ENCODE measurements around the gene HES3. TPM values are rescaled to one million over a fixed set of nuclear protein-coding genes. Genes with fewer than 3 reads are reported as not detected.

The HES3 gene
- total RNA-seq, 1 donor from 2014 or later = not detected

DNA sequence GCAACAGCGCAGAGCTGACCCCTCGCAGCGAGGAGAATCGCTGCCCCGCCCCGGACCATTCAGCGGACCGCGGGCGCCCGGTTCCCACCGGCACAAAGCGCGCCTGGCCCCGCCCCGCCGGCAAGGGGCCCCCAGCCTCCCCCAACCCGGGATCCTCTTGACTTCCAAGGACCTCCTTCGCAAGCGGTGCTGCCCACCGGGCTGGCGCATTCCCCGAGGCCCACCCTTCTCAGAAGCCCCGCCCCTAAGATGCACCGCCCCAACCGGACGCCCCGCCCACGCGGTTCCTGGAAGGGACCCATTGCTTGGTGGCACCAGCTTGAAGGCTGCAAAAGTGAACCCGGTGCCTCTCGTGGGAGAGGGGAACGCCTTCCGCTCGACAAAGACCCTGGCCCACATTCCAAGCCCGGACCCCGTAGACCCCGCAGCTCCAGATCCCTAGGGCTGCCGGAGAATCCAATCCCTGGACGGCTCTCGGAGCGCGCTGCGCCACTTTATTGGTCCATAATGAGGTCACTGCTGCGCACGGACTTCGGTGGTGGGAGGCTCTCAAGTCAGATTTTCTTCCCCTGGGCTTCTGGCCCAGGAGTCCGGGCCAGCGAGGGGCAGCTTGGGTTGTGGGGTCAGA, 2.0 kb downstream of the HES3 start:
- H3K4me3 ChIP-seq (ENCODE audit: low read length in 3 of 3) = no peak overlapping the region
- no peak overlapping the region for H3K27ac ChIP-seq (ENCODE audit: low read depth, low read length)
- no peaks in the 10 kb centered on the region for H3K9me3 ChIP-seq (ENCODE audit: control insufficient read depth in 3 of 3, low read length in 3 of 3)

DNA sequence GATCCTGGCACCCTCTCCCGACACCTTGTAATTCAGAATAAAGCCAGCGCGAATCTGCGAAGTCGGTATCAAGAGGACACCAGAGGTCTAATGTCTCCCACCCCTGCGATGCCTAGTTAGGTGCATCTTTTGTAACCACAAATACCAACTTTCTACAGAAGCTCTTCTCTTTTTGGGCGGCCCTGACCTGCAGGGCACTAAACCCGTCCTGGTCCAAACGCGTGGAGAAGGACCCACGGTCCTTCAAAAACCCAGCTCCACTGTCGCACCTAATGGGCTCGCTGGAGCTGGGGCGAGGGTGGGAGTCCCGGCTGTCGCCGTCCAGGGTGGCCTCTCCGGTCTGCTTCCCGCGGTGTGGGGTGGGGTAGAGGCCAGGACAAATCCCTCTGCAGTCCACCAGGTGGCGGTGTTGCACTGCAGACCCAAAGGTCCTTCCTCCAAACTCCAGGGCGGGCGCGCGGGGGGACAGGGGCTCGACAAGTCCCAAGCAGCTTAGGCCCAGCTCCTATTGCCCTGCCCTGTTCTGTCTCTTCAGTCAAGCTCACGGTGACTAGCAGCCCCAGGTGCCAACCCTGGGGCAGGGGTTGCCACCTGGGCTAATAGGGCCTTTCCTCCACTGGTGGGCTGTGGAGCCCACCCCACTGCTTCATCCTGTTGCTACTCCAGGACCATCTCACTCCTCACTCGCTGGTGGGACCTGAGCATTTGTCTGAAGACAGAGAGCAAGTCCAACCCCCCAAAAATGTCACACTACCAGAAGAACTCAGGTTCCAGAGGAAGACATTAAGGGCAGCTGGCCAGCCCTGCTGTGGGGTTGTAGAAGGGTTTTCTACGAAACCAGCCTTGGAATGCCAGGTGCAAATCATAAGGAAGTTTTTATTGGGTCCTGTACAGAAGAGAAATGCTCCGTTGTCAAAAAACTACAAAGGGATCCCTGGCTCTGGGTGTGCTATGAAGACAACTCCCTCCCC, 2.8 kb downstream of the HES3 start:
- Histone ChIP-seq H3K4me3 (ENCODE audit: low read length in 3 of 3) (no peak overlapping the region), H3K27ac (ENCODE audit: low read depth, low read length) (no peak overlapping the region), H3K9me3 (ENCODE audit: control insufficient read depth in 3 of 3, low read length in 3 of 3) (no peaks in the 10 kb centered on the region), H3K36me3 (ENCODE audit: control insufficient read depth in 3 of 3, insufficient read depth in 3 of 3, low read length in 3 of 3) (no peaks in the 10 kb centered on the region), H3K4me1 (ENCODE audit: control insufficient read depth in 3 of 3, insufficient read depth in 3 of 3, low read length in 3 of 3) (no peaks in the 10 kb centered on the region), H3K27me3 (ENCODE audit: control insufficient read depth in 3 of 3, insufficient read depth in 3 of 3, low read length in 3 of 3) (peaks cover 64 to 79% (median 65%) of the 10 kb centered on the region in 3 donors), H3K9ac (ENCODE audit: low read depth in 1 of 3, low read length in 3 of 3) (no peak overlapping the region)

More for the DNA sequence above, 2.0 kb downstream of the HES3 start:
- Histone ChIP-seq H3K4me1 (ENCODE audit: control insufficient read depth in 3 of 3, insufficient read depth in 3 of 3, low read length in 3 of 3) (no peaks in the 10 kb centered on the region), H3K27me3 (ENCODE audit: control insufficient read depth in 3 of 3, insufficient read depth in 3 of 3, low read length in 3 of 3) (peaks cover 65 to 79% (median 72%) of the 10 kb centered on the region in 3 donors), H3K9ac (ENCODE audit: low read depth in 1 of 3, low read length in 3 of 3) (no peak overlapping the region), H3K36me3 (ENCODE audit: control insufficient read depth in 3 of 3, insufficient read depth in 3 of 3, low read length in 3 of 3) (no peaks in the 10 kb centered on the region)

DNA sequence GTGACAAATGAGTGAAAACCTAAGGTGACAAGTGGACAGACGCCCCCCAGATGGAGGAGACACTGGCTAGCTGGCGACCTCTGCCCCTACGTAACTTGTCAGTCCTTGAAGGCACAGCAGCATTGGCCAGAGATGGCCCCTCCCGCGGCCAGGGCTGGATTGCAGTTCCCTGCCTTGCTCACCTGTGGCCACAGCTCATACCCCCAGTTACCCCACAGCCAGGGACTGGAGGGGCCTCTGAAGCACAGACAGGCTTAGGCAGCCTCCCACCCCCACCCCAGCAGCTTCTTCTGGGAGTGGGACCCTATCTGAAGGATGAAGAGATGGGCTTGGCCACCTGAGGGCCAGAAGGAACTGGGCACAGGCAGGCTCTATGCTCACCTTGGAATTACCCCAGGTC, 3.7 kb downstream of the HES3 start:
- no peaks in the 10 kb centered on the region for H3K4me1 ChIP-seq (ENCODE audit: control insufficient read depth in 3 of 3, insufficient read depth in 3 of 3, low read length in 3 of 3)
- H3K4me3 ChIP-seq (ENCODE audit: low read length in 3 of 3) = no peak overlapping the region
- no peaks in the 10 kb centered on the region for H3K36me3 ChIP-seq (ENCODE audit: control insufficient read depth in 3 of 3, insufficient read depth in 3 of 3, low read length in 3 of 3)
- H3K27me3 ChIP-seq (ENCODE audit: control insufficient read depth in 3 of 3, insufficient read depth in 3 of 3, low read length in 3 of 3) = peaks cover 61 to 76% (median 63%) of the 10 kb centered on the region in 3 donors
- H3K27ac ChIP-seq (ENCODE audit: low read depth, low read length) = no peak overlapping the region
- H3K9me3 ChIP-seq (ENCODE audit: control insufficient read depth in 3 of 3, low read length in 3 of 3) = no peaks in the 10 kb centered on the region
- no peak overlapping the region for H3K9ac ChIP-seq (ENCODE audit: low read depth in 1 of 3, low read length in 3 of 3)

DNA sequence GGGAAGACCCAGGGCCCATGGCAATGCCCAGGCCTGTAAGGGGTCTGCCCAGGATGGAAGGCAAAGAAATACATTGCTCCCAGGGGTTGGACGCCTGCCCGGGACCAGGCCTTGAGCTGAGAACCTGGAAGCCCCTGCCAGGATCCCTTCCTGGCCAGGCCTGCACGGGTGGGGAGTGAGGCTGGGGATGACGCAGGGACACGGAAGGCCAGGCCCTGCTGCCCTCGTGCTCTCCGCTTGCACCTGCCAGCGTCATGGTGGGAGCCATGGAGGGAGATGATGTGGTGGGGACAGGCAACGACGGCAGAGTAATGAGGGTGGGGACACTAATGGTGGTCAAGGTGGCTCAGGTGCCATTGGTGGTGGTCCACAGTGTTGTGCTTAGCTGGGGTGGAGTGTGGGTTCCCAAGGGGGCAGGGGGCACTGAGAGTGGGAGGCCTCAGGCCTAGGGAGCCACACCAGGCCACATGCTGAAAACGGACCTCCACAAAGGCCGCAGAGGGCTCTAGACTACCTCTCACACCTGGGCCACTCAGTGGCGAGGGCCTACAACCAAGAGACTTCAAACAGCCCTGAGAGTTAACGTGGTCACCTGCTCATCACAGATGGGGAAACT, 4.3 kb downstream of the HES3 start:
- Histone ChIP-seq H3K9me3 (ENCODE audit: control insufficient read depth in 3 of 3, low read length in 3 of 3) (no peaks in the 10 kb centered on the region), H3K36me3 (ENCODE audit: control insufficient read depth in 3 of 3, insufficient read depth in 3 of 3, low read length in 3 of 3) (no peaks in the 10 kb centered on the region), H3K4me1 (ENCODE audit: control insufficient read depth in 3 of 3, insufficient read depth in 3 of 3, low read length in 3 of 3) (no peaks in the 10 kb centered on the region), H3K27ac (ENCODE audit: low read depth, low read length) (no peak overlapping the region), H3K4me3 (ENCODE audit: low read length in 3 of 3) (no peak overlapping the region), H3K27me3 (ENCODE audit: control insufficient read depth in 3 of 3, insufficient read depth in 3 of 3, low read length in 3 of 3) (peaks cover 55 to 70% (median 57%) of the 10 kb centered on the region in 3 donors), H3K9ac (ENCODE audit: low read depth in 1 of 3, low read length in 3 of 3) (no peak overlapping the region)

DNA sequence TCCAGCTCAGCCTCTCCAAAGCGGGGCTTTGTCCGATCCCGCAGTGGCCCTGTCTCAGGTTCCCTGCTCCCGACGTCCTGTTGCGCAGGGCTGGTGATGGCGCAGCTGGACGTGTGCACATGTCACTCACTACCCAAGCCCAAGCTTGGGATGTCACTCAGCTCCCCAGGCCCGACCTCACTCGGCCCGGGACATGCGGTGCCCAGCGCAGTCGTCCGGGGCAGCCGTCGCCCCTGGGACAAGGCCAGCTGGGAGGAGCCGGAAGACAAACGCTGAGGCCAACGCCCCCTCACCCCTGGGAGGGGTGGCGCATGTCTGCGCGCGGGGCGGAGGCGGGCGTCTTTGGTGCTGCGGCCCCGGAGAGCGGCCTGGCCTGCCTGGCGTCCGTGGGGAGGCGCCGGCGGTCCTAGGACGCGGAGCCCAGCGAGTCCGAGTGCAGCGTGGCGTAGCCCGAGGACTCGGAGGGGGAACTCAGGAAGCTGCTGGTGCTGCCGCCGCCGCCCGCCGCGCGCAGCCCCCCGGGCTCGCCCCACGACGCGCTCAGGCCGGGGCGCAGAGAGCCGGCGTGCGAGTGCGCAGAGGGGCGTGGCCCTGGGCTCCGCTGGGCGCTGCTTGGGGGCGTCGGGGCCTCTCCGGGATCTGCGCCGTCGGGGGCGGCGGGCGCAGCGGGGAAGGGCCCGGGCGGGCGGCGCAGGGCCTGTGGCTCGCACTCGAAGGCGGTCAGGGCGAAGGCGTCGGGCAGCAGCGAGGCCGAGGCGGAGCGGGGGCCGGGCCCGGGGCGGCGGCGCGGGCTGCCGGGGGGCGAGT, 5.2 kb downstream of the HES3 start:
- H3K36me3 ChIP-seq (ENCODE audit: control insufficient read depth in 3 of 3, insufficient read depth in 3 of 3, low read length in 3 of 3) = no peaks in the 10 kb centered on the region
- H3K27ac ChIP-seq (ENCODE audit: low read depth, low read length) = no peak overlapping the region
- no peak overlapping the region for H3K9ac ChIP-seq (ENCODE audit: low read depth in 1 of 3, low read length in 3 of 3)
- H3K4me1 ChIP-seq (ENCODE audit: control insufficient read depth in 3 of 3, insufficient read depth in 3 of 3, low read length in 3 of 3) = no peaks in the 10 kb centered on the region
- peaks cover 46 to 63% (median 50%) of the 10 kb centered on the region in 3 donors for H3K27me3 ChIP-seq (ENCODE audit: control insufficient read depth in 3 of 3, insufficient read depth in 3 of 3, low read length in 3 of 3)
- no peak overlapping the region for H3K4me3 ChIP-seq (ENCODE audit: low read length in 3 of 3)
- H3K9me3 ChIP-seq (ENCODE audit: control insufficient read depth in 3 of 3, low read length in 3 of 3) = no peaks in the 10 kb centered on the region

DNA sequence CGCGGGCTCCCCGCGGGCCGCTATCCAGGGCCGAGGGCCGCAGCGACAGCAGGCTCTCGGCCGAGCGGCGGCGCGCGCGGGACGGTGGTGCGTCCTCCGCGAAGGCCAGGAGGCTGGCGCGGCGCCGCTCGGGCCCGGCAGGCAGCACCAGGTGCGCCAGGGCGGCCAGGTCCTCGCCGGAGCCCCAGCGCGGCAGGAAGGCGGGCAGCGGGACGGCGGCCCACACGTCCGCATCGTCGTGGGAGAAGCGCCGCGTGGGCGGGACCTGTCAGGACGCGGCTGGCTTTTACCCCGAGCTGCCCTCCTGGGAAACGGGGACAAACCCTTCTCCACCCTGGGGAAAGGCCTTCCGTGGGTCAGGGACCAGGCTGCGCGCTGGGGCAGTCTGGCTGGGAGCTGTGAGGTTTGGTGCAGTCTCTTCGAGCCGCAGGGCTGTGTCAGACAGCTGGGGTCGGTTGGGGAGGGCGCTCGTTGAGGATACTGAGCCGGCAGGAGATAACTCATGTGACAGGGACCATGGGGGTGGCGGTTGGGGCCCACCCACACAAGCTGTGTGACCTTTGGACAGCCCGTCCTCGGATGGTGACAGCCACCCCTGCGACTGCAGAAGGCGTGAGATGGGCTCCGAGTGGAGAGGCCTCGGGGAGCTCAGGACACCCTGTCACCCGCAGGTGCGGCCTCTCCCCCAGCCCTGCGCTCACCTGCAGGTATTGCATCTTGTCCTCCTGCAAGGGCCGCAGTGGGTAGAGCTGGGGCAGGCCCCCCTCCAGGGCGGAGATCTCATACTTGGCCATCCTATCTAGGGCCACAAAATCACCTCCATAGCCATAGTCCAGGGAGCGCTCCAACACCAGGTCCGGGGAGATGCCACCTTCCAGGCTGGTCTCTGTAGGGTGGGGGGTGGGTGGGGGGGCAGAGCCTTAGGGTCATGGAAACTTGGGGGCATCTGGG, 6.0 kb downstream of the HES3 start:
- Histone ChIP-seq H3K9ac (ENCODE audit: low read depth in 1 of 3, low read length in 3 of 3) (no peak overlapping the region), H3K4me1 (ENCODE audit: control insufficient read depth in 3 of 3, insufficient read depth in 3 of 3, low read length in 3 of 3) (no peaks in the 10 kb centered on the region), H3K9me3 (ENCODE audit: control insufficient read depth in 3 of 3, low read length in 3 of 3) (no peaks in the 10 kb centered on the region), H3K27ac (ENCODE audit: low read depth, low read length) (no peak overlapping the region), H3K27me3 (ENCODE audit: control insufficient read depth in 3 of 3, insufficient read depth in 3 of 3, low read length in 3 of 3) (peaks cover 41 to 61% (median 47%) of the 10 kb centered on the region in 3 donors), H3K36me3 (ENCODE audit: control insufficient read depth in 3 of 3, insufficient read depth in 3 of 3, low read length in 3 of 3) (peaks cover 0 to 5% (median 0%) of the 10 kb centered on the region in 3 donors), H3K4me3 (ENCODE audit: low read length in 3 of 3) (no peak overlapping the region)

DNA sequence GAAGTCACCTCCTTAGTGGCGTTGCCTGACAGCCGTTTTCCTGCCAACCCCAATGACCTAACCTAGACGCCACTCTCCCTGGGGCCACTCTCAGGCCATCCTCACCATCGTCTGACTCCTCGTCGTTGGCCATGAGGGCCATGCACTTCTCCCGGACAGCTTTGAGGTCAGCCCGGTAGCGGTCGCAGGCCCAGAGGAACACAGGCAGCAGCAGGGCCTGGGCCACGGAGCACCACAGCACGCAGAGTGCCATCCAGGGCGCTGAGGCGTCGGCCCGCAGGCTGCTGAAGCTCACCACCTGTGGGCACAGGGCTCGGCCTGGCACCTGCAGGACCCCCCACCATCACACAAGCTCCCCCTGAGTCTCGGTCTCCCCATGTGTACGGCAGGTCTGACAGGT, 7.3 kb downstream of the HES3 start:
- Histone ChIP-seq H3K4me1 (ENCODE audit: control insufficient read depth in 3 of 3, insufficient read depth in 3 of 3, low read length in 3 of 3) (no peaks in the 10 kb centered on the region), H3K9me3 (ENCODE audit: control insufficient read depth in 3 of 3, low read length in 3 of 3) (no peaks in the 10 kb centered on the region), H3K4me3 (ENCODE audit: low read length in 3 of 3) (no peak overlapping the region), H3K9ac (ENCODE audit: low read depth in 1 of 3, low read length in 3 of 3) (no peak overlapping the region), H3K27me3 (ENCODE audit: control insufficient read depth in 3 of 3, insufficient read depth in 3 of 3, low read length in 3 of 3) (peaks cover 32 to 54% (median 39%) of the 10 kb centered on the region in 3 donors), H3K36me3 (ENCODE audit: control insufficient read depth in 3 of 3, insufficient read depth in 3 of 3, low read length in 3 of 3) (peaks cover 0 to 5% (median 0%) of the 10 kb centered on the region in 3 donors), H3K27ac (ENCODE audit: low read depth, low read length) (no peak overlapping the region)

DNA sequence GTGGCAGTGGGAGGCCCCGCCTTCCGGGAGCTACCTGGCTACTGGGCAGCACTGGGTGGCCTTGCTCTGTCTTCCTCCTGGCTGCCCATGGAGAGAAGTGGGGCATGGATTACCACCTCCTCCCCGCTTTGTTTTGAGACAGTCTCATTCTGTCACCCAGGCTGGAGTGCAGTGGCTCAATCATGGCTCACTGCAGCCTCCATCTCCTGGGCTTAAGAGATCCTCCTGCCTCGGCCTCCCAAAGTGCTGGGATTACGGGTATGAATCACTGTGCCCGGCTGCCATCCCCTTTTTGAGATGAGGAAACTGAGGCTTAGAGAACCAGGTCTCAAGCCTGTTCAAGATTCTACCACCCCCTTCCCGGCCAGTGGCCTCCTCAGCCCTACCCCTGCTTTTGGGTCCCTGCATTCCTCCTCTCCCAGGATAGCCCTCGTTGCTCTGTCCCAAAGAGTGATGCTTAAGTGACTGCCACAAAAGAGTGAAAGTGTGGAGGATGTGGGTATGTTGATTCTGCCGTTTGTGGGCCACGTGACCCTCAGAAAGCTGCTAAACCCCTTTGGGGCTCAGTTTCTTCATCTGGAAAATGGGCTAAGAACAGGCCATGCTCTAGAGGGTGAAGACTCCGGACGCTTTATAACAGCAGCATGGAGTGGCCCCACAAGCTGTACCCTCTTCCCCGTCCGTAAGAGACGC, 7.8 kb downstream of the HES3 start:
- peaks cover 27 to 48% (median 35%) of the 10 kb centered on the region in 3 donors for H3K27me3 ChIP-seq (ENCODE audit: control insufficient read depth in 3 of 3, insufficient read depth in 3 of 3, low read length in 3 of 3)
- H3K9ac ChIP-seq (ENCODE audit: low read depth in 1 of 3, low read length in 3 of 3) = no peak overlapping the region
- no peaks in the 10 kb centered on the region for H3K9me3 ChIP-seq (ENCODE audit: control insufficient read depth in 3 of 3, low read length in 3 of 3)
- H3K4me3 ChIP-seq (ENCODE audit: low read length in 3 of 3) = no peak overlapping the region
- H3K27ac ChIP-seq (ENCODE audit: low read depth, low read length) = no peak overlapping the region
- no peaks in the 10 kb centered on the region for H3K4me1 ChIP-seq (ENCODE audit: control insufficient read depth in 3 of 3, insufficient read depth in 3 of 3, low read length in 3 of 3)
- H3K36me3 ChIP-seq (ENCODE audit: control insufficient read depth in 3 of 3, insufficient read depth in 3 of 3, low read length in 3 of 3) = peaks cover 0 to 5% (median 0%) of the 10 kb centered on the region in 3 donors

Measured in skeletal muscle tissue (tissue), 4 donors.